Caco-2 (cell line): ENCODE results near the gene EPS8L1. TPM values are rescaled to one million over a fixed set of nuclear protein-coding genes. Genes with fewer than 3 reads are reported as not detected.

Experiments used
- BruUV-seq: library from RNA; stranded (reverse); fragments of 400-500 nt; replicated peaks from 2 replicates; lab custom pipeline; 2021; lab: Mats Ljungman, UMichigan
- CTCF ChIA-PET: fragments of 300-600 bp; sonication (Branson Sonifier 250); formaldehyde crosslinking; loops from one replicate; lab custom pipeline; 2022; ENCODE audit warnings: antibody characterized with exemption; lab: Charles Lee
- POLR2A ChIA-PET: fragments of 300-600 bp; sonication (Branson Sonifier 250); formaldehyde crosslinking; loops from one replicate; lab custom pipeline; 2022; ENCODE audit warnings: antibody characterized with exemption; lab: Charles Lee
- DNase-seq, 2 experiments: peaks; one replicate each; pipeline versions ENCODE4 v3.0.0 to v3.0.0-alpha.2; 2020 to 2022
- H3K27me3 ChIP-seq: replicated peaks from 2 replicates; pipeline ENCODE4 v1.6.0; 2011; ENCODE audit warnings: low read length; ENCODE audit not compliant: control insufficient read depth, insufficient read depth
- H3K36me3 ChIP-seq: 2 replicates; pipeline ENCODE4 v1.5.1; 2011; ENCODE audit warnings: low read length; ENCODE audit not compliant: control insufficient read depth, insufficient read depth
- H3K4me1 ChIP-seq: fragments of 250-450 bp; sonication (Bioruptor Pico); 2 replicates; pipeline ENCODE4 v1.5.1; 2020; ENCODE audit warnings: mild to moderate bottlenecking
- H3K4me3 ChIP-seq: 2 replicates; pipeline ENCODE4 v1.5.1; 2011; ENCODE audit warnings: low read depth, mild to moderate bottlenecking, control low read depth, low read length
- H3K9me3 ChIP-seq: fragments of 250-450 bp; sonication (Bioruptor Pico); 2 replicates; pipeline ENCODE4 v1.5.1; 2020; ENCODE audit warnings: mild to moderate bottlenecking, moderate library complexity
- H3K27ac Mint-ChIP-seq: one replicate; pipeline ENCODE4 v1.8.0; 2022; ENCODE audit warnings: mixed read lengths; ENCODE audit not compliant: unreplicated experiment
- H3K27me3 Mint-ChIP-seq: one replicate; pipeline ENCODE4 v1.8.0; 2022; ENCODE audit warnings: mixed read lengths; ENCODE audit not compliant: insufficient read depth, unreplicated experiment
- H3K36me3 Mint-ChIP-seq: one replicate; pipeline ENCODE4 v1.8.0; 2022; ENCODE audit warnings: mild to moderate bottlenecking, mixed read lengths; ENCODE audit not compliant: insufficient read depth, unreplicated experiment
- H3K4me1 Mint-ChIP-seq: one replicate; pipeline ENCODE4 v1.8.0; 2022; ENCODE audit warnings: low read depth, mixed read lengths; ENCODE audit not compliant: unreplicated experiment
- H3K4me3 Mint-ChIP-seq: one replicate; pipeline ENCODE4 v1.8.0; 2022; ENCODE audit warnings: mild to moderate bottlenecking, moderate library complexity, mixed read lengths; ENCODE audit not compliant: unreplicated experiment
- H3K9me3 Mint-ChIP-seq: one replicate; pipeline ENCODE4 v1.8.0; 2022; ENCODE audit warnings: mixed read lengths; ENCODE audit not compliant: unreplicated experiment
- intact Hi-C: fragments of 100-400 bp; cut with micrococcal nuclease; formaldehyde crosslinking; loops from one replicate; pipeline ENCODE4 v1.10.0; 2022; ENCODE audit not compliant: unreplicated experiment
- total RNA-seq: library from RNA; stranded (reverse); gene quantifications from 2 replicates; pipeline ENCODE4 v1.2.3, GENCODE V29; 2022
- TF ChIP-seq, protein P1 (sequence below), 2 experiments: fragments of 200-600 bp in 1 of 2; IDR thresholded peaks; 1 replicate in 1 of 2; 2 replicates in 1 of 2; pipeline versions ENCODE4 v1.5.1 to v1.8.0; 2011 to 2022; ENCODE audit warnings: antibody characterized with exemption in 1 of 2, control low read depth in 1 of 2, inconsistent platforms in 1 of 2, low read depth in 1 of 2, low read length in 1 of 2, mild to moderate bottlenecking in 1 of 2, moderate library complexity in 1 of 2; ENCODE audit not compliant: insufficient read depth in 1 of 2, severe bottlenecking in 1 of 2, unreplicated experiment in 1 of 2

Gene EPS8L1
- total RNA-seq, 1 experiment from 2014 or later, result 135 TPM

DNA sequence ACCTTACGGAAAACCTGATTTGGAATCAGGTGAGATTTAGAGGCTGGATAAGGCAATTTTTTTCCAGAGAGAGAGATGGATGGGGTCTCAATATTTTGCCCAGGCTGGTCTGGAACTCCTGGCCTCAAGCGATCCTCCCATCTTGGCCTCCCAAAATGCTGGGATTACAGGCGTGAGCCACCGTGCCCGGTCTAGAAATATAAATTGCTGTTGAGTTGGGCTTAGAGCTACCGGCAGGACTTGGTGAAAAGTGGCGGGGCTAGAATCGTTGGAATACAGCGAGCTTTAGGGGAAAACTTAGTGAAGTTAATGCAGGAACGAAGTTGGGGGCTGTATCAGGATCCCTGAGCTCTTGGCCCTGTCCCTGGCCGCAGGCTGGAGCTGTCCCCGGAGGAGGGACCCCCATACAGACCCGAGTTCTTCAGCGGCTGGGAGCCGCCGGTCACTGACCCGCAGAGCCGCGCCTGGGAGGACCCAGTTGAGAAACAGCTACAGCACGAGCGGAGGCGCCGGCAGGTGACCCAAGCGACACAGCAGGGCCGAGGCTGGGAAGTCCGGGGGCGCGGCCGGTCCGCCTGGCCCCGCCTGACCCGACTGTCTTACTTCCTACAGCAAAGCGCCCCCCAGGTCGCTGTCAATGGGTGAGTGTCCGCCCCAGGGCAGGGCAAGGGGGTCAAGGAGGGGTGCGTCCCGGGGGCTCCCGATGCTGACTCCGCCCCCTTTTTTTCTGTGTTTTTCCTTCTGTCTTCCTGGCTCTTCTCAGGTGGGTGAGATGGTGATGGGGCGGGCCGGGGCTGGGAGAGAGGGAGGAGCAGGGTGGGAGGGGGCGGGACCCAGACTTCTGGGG, 7.6 kb downstream of the EPS8L1 start:
- CTCF ChIA-PET, result no interaction called here
- Mint-ChIP-seq H3K4me1 (peaks cover 19% of the 10 kb centered on the region), H3K4me3 (no peak overlapping the region), H3K36me3 (peaks cover 75% of the 10 kb centered on the region), H3K27me3 (no peaks in the 10 kb centered on the region), H3K27ac (no peak overlapping the region), H3K9me3 (no peaks in the 10 kb centered on the region)
- Histone ChIP-seq H3K4me1 (peaks cover 4% of the 10 kb centered on the region; the same call in 1 of the 2 replicates), H3K36me3 (peaks cover 6% of the 10 kb centered on the region; the same call in 1 of the 2 replicates), H3K27me3 (no peaks in the 10 kb centered on the region), H3K4me3 (no peak overlapping the region), H3K9me3 (no peaks in the 10 kb centered on the region)
- BruUV-seq, result no TSS peak
- DNase-seq, result no peak
- POLR2A ChIA-PET, result interaction anchor here (0.7 kb wide), 1 partner anchor 11 kb away, joined by 3 read pairs; no protein-coding TSS in a partner anchor
- intact Hi-C loops, result no loop called here
- TF ChIP-seq, protein P1, sequence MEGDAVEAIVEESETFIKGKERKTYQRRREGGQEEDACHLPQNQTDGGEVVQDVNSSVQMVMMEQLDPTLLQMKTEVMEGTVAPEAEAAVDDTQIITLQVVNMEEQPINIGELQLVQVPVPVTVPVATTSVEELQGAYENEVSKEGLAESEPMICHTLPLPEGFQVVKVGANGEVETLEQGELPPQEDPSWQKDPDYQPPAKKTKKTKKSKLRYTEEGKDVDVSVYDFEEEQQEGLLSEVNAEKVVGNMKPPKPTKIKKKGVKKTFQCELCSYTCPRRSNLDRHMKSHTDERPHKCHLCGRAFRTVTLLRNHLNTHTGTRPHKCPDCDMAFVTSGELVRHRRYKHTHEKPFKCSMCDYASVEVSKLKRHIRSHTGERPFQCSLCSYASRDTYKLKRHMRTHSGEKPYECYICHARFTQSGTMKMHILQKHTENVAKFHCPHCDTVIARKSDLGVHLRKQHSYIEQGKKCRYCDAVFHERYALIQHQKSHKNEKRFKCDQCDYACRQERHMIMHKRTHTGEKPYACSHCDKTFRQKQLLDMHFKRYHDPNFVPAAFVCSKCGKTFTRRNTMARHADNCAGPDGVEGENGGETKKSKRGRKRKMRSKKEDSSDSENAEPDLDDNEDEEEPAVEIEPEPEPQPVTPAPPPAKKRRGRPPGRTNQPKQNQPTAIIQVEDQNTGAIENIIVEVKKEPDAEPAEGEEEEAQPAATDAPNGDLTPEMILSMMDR (IDR thresholded peaks at IDR 0.05; ENCODE audit: insufficient read depth in 1 of 2, low read depth in 1 of 2, low read length in 1 of 2, severe bottlenecking in 1 of 2, unreplicated experiment in 1 of 2), result no peak

- H3K4me1 Mint-ChIP-seq, result peaks cover 21% of the 10 kb centered on the region
- Histone ChIP-seq H3K36me3 (peaks cover 3% of the 10 kb centered on the region; the same call in 1 of the 2 replicates), H3K4me1 (peaks cover 4% of the 10 kb centered on the region; the same call in 1 of the 2 replicates), H3K9me3 (no peaks in the 10 kb centered on the region), H3K27me3 (no peaks in the 10 kb centered on the region), H3K4me3 (no peak overlapping the region)
- CTCF ChIA-PET, result interaction anchor here (0.6 to 1.3 kb wide), 2 partner anchors 48 to 196 kb away, joined by 3 to 4 read pairs; no protein-coding TSS in a partner anchor
- no peak overlapping the region for H3K4me3 Mint-ChIP-seq
- no TSS peak for BruUV-seq
- H3K36me3 Mint-ChIP-seq, result peaks cover 82% of the 10 kb centered on the region
- POLR2A ChIA-PET, result no interaction called here
- H3K27me3 Mint-ChIP-seq, result no peaks in the 10 kb centered on the region
- intact Hi-C loops, result no loop called here
- TF ChIP-seq, protein P1 (IDR thresholded peaks at IDR 0.05; ENCODE audit: insufficient read depth in 1 of 2, low read depth in 1 of 2, low read length in 1 of 2, severe bottlenecking in 1 of 2, unreplicated experiment in 1 of 2), result no peak
- no peaks in the 10 kb centered on the region for H3K9me3 Mint-ChIP-seq
- no peak overlapping the region for H3K27ac Mint-ChIP-seq
- DNase-seq, result no peak
Measured at GRCh38 chr19:55084416-55084815, 8.7 kb downstream of the EPS8L1 start.

DNA sequence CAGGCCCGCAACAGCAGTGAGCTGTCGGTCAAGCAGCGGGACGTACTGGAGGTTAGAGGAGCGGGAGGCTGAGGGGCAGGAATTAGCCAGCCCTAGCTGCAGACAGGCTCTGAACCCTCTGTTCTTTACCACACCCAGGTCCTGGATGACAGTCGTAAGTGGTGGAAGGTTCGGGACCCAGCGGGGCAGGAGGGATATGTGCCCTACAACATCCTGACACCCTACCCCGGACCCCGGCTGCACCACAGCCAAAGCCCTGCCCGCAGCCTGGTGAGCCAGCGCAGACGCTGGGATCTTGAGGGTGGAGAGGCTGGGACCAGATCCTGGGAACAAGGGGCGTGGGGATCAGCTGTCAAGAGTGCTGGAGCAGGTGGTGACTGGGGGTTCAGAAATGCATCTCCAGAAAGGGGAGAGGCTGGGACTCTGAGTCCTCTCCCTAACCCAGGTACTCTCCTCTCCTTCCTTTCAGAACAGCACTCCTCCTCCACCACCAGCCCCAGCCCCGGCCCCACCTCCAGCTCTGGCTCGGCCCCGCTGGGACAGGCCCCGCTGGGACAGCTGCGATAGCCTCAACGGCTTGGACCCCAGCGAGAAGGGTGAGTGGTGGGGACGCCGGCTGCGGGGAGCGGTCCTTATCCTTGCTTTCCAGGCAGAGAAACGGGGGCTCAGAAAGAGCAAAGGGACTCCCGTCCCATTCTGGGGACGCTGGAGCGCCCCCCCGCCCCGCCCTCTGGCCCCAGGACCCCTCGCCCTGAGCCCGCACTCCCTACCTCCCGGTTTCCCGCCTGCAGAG, 10.4 kb downstream of the EPS8L1 start:
- Mint-ChIP-seq H3K27me3 (no peaks in the 10 kb centered on the region), H3K4me1 (peaks cover 9% of the 10 kb centered on the region)

More for the DNA sequence above, 10.4 kb downstream of the EPS8L1 start:
- no peak for DNase-seq
- POLR2A ChIA-PET, result no interaction called here
- no peak overlapping the region for H3K4me3 ChIP-seq
- CTCF ChIA-PET, result no interaction called here
- peaks cover 3% of the 10 kb centered on the region; the same call in 1 of the 2 replicates for H3K36me3 ChIP-seq
- BruUV-seq, result no TSS peak
- H3K27ac Mint-ChIP-seq, result no peak overlapping the region
- intact Hi-C loops, result no loop called here
- peaks cover 85% of the 10 kb centered on the region for H3K36me3 Mint-ChIP-seq
- no peaks in the 10 kb centered on the region for H3K9me3 Mint-ChIP-seq
- no peak overlapping the region for H3K4me3 Mint-ChIP-seq
- H3K9me3 ChIP-seq, result no peaks in the 10 kb centered on the region
- no peaks in the 10 kb centered on the region for H3K4me1 ChIP-seq
- TF ChIP-seq, protein P1 (IDR thresholded peaks at IDR 0.05; ENCODE audit: insufficient read depth in 1 of 2, low read depth in 1 of 2, low read length in 1 of 2, severe bottlenecking in 1 of 2, unreplicated experiment in 1 of 2), result no peak
- H3K27me3 ChIP-seq, result no peaks in the 10 kb centered on the region
